Progenitor cell of endocrine pancreas (in vitro differentiated cells): Measurements from ENCODE around the gene PCNX4. TPM values are rescaled to one million over a fixed set of nuclear protein-coding genes. Genes with fewer than 3 reads are reported as not detected.

ENCODE experiments used
- DNase-seq: peaks from one replicate; pipeline ENCODE4 v3.0.0; 2021; ENCODE audit warnings: low spot score; ENCODE audit not compliant: unreplicated experiment
- H3K27ac Mint-ChIP-seq: 2 replicates; pipeline ENCODE4 v1.8.0; 2021; ENCODE audit warnings: mild to moderate bottlenecking, moderate library complexity, mixed read lengths
- H3K27me3 Mint-ChIP-seq: 2 replicates; pipeline ENCODE4 v1.8.0; 2021; ENCODE audit warnings: mixed read lengths
- H3K36me3 Mint-ChIP-seq: 2 replicates; pipeline ENCODE4 v1.8.0; 2022; ENCODE audit warnings: mixed read lengths; ENCODE audit not compliant: insufficient read depth
- H3K4me1 Mint-ChIP-seq: 2 replicates; pipeline ENCODE4 v1.8.0; 2021; ENCODE audit warnings: low read depth, mixed read lengths
- H3K4me3 Mint-ChIP-seq: 2 replicates; pipeline ENCODE4 v1.8.0; 2021; ENCODE audit warnings: low read depth, mild to moderate bottlenecking, moderate library complexity, mixed read lengths
- H3K9me3 Mint-ChIP-seq: 2 replicates; pipeline ENCODE4 v1.8.0; 2021; ENCODE audit warnings: low read depth, mixed read lengths
- CTCF ChIP-seq: fragments of 200-600 bp; sonication (generic); IDR thresholded peaks from one replicate; pipeline ENCODE4 v1.5.0; 2021; ENCODE audit warnings: antibody characterized with exemption, mild to moderate bottlenecking; ENCODE audit not compliant: unreplicated experiment
- total RNA-seq: library from RNA; stranded (reverse); gene quantifications from 2 replicates; pipeline ENCODE4 v1.2.1, GENCODE V29; 2021

The PCNX4 gene
- total RNA-seq, 1 donor from 2014 or later, result 85.2 TPM

GRCh38 chr14:60064491-60065072, 27.1 kb upstream of the PCNX4 start:
- H3K27ac Mint-ChIP-seq, result no peak overlapping the region
- peak; percentile 50 for TF ChIP-seq CTCF
- DNase-seq, result no peak
- H3K27me3 Mint-ChIP-seq, result no peaks in the 10 kb centered on the region
- no peak overlapping the region for H3K4me3 Mint-ChIP-seq
- no peaks in the 10 kb centered on the region for H3K9me3 Mint-ChIP-seq
- H3K4me1 Mint-ChIP-seq, result no peaks in the 10 kb centered on the region
- no peaks in the 10 kb centered on the region for H3K36me3 Mint-ChIP-seq

GRCh38 chr14:60067882-60068281, 23.8 kb upstream of the PCNX4 start:
- Mint-ChIP-seq H3K9me3 (no peaks in the 10 kb centered on the region), H3K36me3 (no peaks in the 10 kb centered on the region), H3K4me1 (no peaks in the 10 kb centered on the region), H3K27me3 (no peaks in the 10 kb centered on the region), H3K27ac (no peak overlapping the region), H3K4me3 (no peak overlapping the region)
- DNase-seq, result no peak
- TF ChIP-seq CTCF, result no peak

- Mint-ChIP-seq H3K27ac (no peak overlapping the region), H3K4me1 (no peaks in the 10 kb centered on the region), H3K9me3 (peaks cover 16% of the 10 kb centered on the region), H3K4me3 (no peak overlapping the region), H3K36me3 (peaks cover 2% of the 10 kb centered on the region), H3K27me3 (no peaks in the 10 kb centered on the region)
- DNase-seq, result no peak
- peak; percentile 10 for TF ChIP-seq CTCF
These were observed 12.0 kb upstream of the PCNX4 start for GRCh38 chr14:60079723-60080122.

GRCh38 chr14:60085085-60085484, 6.6 kb upstream of the PCNX4 start:
- Mint-ChIP-seq H3K4me1 (no peaks in the 10 kb centered on the region), H3K36me3 (no peaks in the 10 kb centered on the region), H3K9me3 (no peaks in the 10 kb centered on the region), H3K4me3 (no peak overlapping the region), H3K27me3 (no peaks in the 10 kb centered on the region), H3K27ac (no peak overlapping the region)
- DNase-seq, result no peak
- TF ChIP-seq CTCF, result no peak

GRCh38 chr14:60085693-60086092, 6.0 kb upstream of the PCNX4 start:
- no peaks in the 10 kb centered on the region for H3K27me3 Mint-ChIP-seq
- no peak for TF ChIP-seq CTCF
- no peak for DNase-seq
- no peak overlapping the region for H3K4me3 Mint-ChIP-seq
- H3K4me1 Mint-ChIP-seq, result no peaks in the 10 kb centered on the region
- no peaks in the 10 kb centered on the region for H3K9me3 Mint-ChIP-seq
- H3K36me3 Mint-ChIP-seq, result no peaks in the 10 kb centered on the region
- no peak overlapping the region for H3K27ac Mint-ChIP-seq
